NCI-H2081 (cell line): ENCODE data around the gene SH3TC1.

Source experiments
- DNase-seq, 2 experiments: peaks; one replicate each; lab custom pipeline; 2025; lab: John Stamatoyannopoulos, UW

SH3TC1 gene

DNA sequence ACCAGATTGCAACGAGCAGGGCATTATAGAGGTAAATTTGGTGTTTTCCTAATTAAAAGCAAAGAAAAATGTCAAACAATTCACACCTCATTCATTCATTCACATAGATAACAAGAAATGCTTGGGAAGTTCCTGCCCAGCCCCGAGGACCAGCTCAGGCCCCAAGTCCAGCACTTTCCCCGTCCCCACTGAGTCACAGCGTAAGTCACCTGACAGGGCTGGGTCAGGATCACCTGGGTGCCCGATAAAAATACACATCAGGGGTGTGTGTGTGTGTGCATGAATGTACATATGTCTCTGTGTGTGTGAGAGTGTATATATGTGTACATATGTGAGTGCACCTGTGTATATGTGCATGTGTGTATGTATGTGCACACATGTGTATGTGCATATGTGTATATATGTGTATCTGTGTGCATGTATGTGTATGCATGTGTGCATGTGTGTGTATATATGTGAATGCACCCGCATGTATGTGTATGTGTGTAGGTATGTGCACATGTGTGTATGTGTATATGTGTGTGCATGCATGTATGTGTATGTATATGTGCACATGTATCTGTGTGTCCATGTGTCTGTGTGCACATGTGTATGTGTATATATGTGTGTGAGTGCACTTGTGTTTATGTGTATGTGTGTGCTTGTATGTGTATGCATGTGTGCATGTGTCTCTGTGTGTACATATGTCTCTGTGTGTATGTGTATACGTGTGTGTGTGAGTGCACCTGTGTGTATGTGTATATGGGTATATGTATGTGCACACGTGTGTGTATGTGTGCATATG is 18.6 kb upstream of the SH3TC1 start:
- no peak for DNase-seq

DNA sequence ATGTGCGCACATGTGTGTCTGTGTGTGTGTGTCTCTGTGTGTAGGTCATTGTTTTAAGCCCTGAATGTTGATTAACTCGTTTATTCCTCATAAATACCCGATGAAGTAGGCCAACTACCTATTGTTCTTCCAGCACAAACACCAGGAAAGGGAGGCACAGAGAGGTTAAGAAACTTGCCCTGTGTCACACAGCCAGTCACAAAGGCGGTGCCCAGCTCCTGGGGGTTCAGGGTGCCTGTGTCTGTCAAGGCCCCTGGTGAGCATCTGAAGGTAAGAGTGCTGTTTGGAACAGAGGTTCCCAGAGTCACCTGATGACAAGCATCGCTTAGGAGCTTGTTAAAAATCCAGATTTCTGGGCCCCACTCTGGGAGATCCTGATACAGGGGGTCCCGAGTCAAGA is 18.0 kb upstream of the SH3TC1 start:
- no peak for DNase-seq

DNA sequence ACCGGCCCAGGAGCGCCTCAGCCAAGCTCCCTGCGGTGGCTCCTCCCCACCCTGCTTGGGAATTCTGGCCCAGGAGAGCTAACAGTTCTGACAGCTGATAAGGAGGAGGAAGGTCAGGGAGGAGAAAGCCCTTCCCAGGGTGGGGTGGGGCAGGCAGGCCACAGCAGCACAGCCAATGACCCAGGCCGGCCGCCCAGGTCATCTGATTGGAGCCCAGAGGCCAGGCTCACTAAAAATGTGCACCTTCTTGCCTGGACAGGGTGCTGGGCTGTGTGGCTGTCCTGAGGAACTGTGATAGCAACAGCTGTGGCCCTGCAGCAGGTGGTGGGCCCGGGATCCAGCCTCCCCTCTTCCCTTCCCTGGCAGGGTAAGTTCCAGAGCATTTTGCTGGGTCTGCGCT is 17.2 kb upstream of the SH3TC1 start:
- DNase-seq, result no peak

DNA sequence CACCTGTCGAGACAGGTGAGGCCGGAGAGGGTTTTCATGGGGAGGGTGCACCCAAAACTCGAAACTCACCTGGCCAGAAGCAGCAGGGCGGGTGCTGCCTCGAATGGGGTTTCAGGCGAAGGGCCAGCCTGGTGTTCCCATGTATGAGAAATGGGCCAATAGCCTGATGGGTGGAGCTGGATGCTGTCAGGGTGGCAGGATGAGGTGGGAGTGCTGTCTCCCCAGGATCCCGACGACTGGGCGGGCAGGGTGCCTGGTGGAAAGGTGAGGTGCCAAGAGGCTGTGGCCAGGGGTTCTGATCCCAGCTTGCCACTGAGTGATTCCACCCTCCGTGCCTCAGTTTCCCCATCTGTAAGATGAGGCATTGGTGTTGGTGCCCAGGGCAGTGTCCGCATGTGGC is 16.8 kb upstream of the SH3TC1 start:
- no peak for DNase-seq

DNA sequence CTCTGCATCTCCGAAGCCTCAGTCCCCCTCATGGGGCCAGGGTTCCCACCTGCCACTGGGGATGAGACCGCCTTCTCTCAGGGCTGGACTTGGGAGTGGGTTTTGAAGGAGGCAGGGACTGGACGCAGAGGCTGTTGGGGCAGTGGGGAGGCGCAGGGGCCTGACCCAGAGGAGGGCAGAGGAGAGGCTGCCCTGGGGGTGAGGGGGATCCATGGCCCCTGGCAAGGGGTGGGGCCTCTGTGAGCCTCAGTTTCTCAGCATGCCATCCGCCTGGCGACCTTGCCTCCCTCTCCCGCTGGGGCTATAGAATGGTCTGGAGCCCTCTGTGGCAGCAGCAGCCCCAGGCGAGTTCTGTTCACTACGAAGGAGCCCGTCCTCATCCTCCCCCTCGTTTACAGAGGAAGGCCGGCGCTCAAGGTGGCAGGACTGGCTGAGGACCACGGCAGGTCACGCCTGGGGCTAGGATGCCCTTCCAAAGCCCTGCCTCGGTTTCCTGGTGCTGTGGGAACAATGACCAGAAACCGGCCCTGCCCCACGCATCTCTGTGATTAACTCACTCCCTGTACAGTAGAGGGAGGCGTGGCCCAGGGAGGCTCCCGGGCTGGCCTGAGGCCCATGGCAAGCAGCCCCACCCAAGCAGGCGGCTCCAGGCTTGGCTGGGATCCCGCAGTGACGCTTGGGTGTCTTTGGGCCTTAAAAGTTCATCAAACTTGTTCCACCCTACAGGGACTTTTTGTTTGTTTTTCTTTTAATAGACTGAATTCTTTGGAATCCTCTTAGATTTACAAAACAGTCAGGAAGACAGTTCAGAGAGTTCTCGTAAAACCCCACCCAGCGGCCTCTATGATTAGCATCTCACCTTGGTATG is 16.0 kb upstream of the SH3TC1 start:
- no peak for DNase-seq

DNA sequence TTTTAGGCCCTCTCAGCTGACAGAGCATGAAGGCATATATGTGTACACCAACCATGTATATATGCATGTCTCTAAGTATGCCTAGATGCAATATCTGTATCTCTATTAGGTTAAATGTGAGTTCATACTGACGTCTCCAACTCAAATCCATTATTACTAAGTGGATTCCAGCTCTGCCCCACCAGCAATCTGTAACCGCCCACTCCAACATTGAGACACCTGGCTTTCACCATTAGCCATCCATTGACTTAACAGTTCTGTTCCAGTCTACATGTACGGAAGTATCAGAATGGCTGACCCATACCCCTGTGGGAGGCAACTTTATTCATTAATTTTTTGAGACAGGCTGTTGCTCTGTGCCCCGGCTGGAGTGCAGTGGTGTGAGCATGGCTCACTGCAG is 15.0 kb upstream of the SH3TC1 start:
- DNase-seq, result no peak

DNA sequence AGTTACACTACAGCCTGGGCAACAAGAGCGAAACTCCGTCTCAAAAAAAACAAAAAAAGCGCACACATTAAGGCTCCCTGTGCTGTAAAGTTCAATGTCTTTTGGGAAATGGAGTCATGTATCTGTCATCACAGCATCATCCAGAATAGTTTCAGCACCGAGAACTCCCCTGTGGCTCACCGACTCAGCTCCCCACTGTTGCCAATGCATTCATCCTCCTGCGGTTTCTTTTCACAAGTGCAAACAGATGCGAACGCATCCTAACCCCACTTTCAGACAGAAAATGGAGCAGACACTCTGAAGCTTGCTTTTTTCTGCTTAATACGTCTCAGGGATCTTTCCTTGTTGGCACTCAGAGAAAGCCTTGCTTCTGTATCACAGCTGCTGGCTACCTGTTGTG is 13.8 kb upstream of the SH3TC1 start:
- no peak for DNase-seq

DNA sequence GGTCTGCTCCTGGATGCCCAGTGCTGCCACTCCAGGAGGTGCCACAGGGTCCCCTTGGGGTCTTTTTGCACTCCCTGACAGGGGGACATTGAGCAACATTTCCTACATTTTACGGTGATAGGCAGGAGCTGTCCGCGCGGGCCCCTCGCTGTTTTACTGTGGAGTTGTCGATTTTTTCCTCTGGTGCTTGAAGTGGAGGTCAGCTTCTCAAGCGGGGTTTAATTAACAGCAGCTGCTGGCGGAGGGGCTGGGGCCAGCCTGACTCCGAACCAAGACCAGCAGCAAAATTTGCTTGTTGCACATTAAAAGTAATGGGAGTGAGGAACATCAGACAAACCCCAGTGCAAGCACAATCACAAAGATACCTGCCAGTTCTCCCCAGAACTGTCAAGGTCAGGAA is 13.2 kb upstream of the SH3TC1 start:
- no peak for DNase-seq

DNA sequence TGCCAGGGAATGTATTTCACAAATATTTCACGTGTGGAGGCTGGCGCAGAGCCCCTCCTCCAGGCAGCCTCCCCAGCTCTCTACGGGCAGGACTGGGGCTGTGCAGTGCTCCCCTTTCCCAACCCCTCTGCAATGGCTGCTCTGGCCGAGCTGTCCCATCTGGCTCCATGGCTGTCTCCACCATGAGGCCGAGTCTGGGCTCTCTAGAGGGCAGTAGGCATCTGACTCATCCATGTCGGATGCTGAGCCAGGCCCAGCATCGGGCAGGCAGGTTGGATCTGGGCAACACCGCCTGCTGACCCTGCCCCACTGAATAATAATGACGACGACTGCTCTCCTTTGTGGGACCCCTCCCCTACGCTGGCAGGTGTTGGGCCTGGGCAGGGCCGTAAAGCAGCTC is 11.0 kb upstream of the SH3TC1 start:
- DNase-seq, result no peak

DNA sequence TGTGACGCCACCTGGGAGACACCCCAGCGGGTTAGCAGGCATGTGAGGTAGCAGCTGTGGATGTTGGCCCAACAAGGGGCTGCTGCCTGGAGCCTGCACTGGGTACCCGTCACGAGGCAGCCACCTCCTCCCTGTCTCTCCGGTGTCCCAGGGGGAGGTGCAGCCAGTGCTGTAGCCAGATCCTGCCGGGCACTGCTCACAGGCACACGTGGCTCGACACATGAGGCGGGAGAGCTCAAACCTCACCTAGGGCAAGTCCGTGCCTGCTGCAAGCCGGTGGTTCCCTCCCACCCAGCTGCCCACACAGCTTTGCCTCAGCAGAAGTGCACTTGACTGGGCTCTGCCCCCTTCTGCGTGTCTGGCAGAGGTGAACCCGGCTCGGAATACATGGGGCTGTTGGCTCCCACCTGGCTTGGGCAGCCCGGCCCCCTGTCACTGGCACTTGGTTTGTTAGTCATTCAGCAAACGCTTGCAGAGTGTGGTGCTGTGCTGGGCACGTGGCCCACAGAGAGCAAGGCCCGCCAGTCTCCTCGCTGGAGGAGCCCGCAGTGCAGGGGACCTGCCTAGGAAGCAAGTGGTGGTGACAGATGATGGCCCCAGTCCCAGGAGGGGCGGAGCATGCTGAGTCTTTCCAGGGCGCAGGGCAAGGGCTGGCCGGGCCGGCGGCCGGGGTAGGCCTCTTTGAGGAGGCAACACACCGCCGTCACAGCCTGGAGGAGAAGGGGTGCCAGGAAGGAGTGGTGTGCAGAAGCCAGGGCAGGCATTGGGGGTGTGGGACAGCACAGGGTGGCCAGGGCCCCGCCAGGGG is 10.1 kb upstream of the SH3TC1 start:
- peak; percentile 63 to 81 for DNase-seq

DNA sequence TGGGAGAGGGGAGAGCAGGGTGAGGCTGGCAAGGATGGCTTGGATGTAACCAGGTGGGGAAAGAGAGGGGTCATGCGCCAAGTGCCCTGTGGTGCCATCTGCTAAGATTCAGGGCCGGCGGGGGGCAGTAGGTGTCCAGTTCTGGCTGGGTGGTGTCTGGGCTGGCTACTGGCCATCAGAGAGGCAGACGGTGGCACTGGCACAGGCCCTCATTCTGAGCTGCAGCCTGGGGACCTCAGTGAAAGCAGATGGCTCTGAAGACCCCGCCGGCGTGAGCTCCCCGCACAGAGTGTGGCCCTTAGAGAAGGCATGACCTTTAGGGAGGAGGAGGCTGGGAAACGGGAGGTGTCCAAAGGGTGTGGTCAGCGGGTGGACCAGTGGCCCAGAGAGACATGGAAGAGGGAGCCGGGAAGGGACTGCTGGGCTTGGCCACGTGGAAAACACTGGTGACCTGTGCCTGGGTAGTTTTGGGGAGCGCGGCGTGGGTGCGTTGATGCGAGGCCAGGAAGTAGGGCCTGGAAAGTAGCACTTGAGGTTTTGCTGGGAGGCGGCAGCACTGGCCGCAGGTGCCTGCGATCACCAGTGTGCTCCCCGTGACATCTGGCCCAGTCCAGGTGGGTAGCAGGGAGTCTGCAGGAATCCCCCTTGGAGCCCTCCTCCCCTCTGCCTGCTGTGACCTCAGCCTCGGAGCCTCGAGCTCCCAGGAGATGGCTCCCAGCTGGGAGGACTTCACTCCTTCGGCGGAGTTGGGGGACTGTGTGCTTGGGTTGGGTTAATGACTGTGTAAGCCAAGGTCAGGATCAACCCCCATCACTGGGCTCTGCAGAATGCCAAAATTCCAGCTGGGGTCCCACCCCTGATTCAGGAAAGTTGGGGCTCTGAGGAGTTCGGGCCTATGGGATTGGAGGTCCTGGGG is 9.3 kb upstream of the SH3TC1 start:
- DNase-seq, result no peak

DNA sequence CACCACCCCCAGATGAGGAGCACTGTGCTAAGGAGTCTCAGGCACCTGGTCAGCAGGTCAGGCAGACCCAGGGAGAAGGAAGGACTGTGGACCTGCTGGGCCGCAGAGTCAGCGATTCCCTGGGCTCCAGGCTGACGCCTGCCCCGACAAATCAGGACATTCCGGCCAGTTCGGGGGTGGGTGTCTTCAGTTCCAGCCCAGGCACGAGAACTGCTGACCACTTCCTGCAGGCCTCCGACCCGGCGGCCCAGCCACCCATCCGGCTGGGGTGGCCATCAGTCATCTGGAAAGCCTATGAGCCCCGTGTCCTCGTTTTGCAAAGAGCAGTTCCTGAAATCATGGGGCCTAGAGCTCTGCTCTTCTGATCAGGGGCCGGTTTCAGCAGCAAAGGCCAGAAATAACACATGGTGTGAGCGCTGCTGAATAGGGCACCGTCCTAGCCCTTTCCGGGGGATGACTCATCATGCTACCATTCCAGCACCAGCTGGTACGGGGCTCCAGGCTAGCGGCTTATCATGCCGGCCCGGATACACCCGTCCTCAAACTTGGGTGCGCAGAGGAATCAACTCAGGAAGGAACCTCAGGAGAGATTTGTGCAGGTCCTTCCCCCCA is 7.8 kb upstream of the SH3TC1 start:
- DNase-seq, result no peak

DNA sequence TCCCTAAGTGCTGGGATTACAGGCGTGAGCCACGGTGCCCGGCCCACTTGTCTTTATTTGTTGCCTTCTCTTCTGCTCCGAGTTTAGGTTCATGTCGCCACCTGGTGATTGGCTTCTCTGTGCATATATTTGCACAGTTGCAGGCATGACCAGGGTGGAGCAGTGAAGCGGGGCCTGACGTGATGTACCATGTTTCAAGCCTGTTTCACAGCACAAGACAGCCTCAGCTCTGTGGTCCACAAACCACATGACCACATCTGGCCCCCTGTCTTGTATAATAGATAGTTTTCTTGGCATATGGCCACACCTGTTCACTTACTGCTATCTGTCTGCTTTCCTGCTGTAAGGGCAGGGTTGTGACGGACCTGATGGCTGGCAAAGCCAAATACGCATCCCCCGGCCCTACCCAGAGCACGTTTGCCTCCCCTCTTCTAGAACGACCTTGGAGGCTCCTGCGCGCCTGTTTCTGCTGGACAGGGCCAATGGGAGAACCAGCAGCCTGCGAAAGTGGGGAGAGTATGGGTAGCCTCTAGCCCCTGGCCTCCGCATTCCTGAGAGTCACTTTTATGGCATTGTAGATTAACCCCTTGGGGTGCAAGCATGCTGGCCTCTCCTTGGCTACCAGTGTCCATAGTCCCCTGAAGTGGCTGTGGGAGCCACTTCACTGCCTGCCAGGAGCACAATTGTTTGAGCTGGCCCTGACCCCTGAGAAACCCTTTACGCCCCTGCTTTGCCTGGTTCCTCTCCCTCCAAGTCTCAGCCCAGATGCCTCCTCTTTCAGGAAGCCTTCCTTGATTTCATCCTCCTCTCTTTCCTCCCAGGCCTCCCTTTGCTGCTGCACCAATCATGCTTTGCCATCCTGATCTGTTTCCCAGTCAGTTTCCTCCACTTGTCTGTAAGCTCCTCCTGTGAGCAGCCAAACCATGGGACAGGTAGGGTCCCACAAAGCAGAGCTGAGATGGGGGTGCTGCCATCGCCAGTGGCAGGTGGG is 6.0 kb upstream of the SH3TC1 start:
- peak; percentile 74 to 83 for DNase-seq

DNA sequence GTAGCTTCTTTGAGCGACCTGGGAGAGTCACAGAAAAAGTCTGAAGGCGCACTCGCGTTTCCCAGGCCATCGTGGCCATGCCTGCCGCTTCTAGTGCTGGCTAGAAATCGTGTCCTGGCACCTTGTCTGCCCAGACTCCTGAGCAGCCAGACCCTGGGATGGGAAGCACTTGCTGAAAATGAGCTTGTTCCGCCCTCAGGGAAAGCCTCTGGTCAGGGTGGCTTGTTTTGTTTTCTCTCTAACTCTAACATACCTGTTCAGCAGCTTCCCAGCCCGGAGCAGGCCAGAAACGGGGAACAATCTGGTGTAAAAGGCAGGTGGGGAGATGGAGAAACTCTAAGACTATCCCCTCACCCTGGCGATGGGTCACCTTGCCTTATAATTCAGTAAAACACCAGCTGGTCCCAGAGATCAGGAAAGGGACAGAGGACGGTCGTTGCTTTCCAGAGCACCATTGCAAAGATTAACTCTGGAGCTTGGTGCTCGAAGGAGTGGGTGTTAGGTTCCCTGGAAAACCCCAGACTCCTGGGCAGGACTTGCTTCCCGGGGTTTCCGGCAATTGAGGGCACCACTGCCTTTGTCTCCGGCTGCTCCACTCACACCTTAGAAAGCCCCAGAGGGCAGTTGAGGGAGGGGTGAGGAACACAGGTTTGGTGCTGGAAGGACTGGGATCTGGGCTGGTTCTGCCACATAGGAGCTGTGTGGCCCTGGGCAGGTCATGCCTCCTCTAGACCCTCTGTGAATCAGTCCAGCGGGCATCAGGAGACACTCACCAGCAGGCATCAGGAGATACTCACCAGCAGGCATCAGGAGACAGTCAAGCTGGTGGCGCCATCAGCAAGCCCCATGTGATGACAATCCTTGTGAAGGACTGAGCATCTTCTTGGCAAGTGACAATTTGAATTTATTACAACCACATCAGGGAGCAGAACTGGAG is 4.5 kb upstream of the SH3TC1 start:
- no peak for DNase-seq

DNA sequence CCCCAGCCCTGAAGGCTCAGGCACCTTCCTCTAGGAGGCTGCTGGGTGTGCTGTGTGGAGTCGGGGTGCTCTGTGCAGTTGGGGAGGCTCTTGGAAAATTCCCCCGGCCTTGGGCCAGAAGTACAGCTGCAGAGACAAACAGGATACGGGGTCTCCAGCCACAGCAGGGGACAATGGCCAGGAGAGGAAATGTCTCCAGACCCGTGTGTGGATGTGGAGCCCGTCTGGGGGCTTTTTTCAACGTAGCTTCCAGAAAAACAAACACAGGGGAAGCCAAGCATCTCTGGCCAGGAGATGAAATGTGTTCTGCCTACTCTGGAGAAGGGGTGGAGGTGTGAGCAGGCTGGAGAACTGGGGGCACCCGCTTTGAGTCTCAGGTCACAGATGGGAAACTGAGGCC is 3.7 kb upstream of the SH3TC1 start:
- no peak for DNase-seq

DNA sequence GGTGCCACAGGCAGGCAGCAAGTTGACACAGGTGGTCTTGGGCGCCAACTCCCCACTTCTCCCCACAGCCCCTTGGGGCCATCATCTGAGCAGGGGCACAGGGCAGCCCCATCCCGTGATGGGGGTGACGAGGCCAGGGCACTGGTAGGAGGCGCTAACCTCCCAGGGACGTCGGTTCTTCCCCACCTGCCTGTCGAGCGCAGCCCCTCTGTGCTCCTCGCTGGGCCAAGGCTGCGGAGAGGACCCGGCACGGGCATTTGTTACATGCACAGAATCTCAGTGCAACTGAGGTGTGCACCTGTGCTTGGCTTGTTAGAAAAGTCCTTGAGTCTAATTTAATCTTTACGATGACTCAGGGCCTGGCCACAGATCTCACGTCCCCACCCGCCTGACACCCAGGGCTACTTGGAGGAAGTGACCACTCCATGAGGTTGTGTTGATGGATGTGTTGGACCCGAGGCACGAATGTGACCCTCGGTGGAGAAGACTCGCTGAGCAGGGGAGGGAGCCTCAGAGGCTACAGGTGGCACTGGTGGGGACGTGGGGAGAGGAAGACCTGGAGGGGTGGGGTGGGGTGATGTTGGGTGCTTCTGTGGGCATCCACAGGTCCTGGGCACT is 3.1 kb upstream of the SH3TC1 start:
- DNase-seq, result no peak

DNA sequence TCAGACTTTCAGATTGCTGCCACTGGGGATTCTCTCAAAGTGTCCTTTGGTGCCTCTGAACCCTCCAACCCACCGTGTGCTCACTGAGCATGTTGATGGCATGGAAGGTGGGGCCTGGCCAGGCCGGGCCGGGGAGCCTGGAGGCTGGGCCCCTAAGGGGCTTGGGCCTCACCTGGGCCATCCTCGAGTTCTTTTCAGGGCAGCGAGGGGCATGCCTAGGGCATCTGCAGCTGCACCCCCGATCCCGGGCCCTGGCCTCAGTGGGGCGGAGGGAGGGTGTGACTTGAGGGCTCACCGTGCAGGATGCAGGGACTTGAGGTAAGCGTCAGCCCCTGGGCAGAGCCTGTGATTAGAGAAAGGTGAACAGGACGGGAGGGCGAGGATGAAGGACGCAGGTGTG is 1.6 kb upstream of the SH3TC1 start:
- DNase-seq, result no peak

DNA sequence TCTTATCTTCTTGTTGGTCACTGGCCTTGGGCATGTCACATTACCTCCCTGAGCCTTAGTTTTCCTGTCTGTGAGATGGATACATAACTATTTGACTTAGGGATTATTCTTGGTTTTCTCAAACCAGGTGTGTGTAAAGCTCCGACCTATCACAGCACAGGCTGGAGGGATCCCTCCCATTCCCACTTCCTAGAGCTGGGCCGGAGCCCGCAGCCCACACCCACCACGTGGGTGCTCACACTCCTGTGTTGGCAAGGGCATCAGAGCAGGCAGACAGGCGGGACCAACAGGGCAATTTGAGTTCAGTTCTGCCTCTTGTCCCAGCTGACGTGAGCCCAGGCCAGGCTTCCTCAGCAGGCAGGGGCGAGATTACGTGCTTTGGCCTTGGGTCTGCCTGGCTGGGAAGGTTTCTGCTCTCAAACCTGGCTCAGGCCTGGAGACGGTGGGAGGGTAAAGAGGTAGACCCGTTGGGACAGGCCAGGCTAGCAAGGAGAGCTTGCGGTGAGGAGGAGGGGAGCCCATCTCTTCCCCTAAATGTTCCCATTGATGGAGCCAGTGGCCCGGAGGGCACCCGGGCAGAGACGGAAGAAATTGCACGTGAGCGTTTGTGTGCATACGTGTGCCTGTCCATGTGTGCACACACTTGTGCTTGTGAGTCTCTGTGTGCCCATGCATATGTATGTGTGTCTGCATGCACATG is 734 bp upstream of the SH3TC1 start:
- DNase-seq, result no peak
